NOMO-1 (cell line): Measurements from ENCODE around the gene ELOB.
"Not testable (repeated sequence)": the region's sequence is repeated elsewhere in the genome, so short reads cannot be mapped to it uniquely, and the experiment has no call there.

Experiments
- DNase-seq, 2 experiments: peaks; one replicate each; lab custom pipeline; 2025; ENCODE audit not compliant: unreplicated experiment in 2 of 2; lab: John Stamatoyannopoulos, UW

ELOB gene

DNA sequence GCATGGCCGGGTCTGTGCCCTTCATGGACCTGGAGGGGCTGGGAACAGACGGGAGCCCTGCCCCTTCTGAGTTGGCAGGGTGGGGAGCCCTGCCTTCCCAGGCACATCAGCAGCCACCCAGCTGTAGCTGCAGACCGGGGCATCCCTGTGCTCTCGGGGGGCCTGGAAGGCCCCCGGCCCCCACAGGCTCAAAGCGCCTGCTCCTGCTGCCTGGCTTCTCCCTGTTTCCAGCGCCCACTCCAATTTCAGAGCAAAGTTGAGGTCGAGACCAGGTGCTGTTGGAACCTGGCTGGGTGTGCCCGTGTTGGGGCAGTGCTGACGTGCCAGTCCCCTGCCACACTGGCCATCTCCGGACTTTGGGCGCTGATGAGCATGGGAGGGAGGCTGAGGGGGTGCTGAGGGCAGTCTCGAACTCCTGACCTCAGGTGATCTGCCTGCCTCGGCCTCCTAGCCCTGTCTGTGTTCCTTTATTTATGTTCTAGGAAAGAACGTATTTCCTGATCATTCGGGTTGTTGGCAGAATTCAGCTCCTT lies 52.2 kb downstream of the ELOB start:
- DNase-seq: no peak

GRCh38 chr16:2724088-2724676 lies 52.9 kb downstream of the ELOB start:
- DNase-seq: no peak

DNA sequence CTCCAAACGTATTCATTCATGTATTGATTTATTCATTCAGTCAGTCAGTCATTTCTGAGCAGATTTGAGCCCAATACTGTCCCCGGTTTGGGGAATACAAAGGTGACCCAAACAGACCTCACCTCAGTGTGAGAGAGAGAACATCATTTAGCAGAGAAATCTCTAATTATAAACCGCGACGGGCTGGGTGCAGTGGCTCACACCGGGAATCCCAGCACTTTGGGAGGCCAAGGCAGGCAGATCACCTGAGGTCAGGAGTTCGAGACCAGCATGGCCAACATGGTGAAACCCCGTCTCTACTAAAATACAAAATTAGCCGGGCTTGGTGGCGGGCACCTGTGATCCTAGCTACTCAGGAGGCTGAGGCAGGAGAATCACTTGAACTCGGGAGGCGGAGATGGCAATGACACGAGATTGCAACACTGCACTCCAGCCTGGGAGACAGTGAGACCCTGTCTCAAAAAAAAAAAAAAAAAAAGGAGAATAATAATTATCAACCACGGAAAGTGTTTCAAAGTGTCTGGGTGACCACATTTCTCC lies 55.4 kb downstream of the ELOB start:
- DNase-seq: not testable (repeated sequence)
